Neural progenitor cell (in vitro differentiated cells): ENCODE data around the gene C1orf210.
A peak's percentile ranks its signal among the peaks of the same experiment; 100 is the strongest.

Source experiments
- CTCF ChIP-seq: fragments of 200-600 bp; sonication (generic); IDR thresholded peaks from 2 replicates; pipeline ENCODE4 v1.5.1; 2017; ENCODE audit warnings: antibody characterized with exemption, mild to moderate bottlenecking
- EZH2 ChIP-seq: fragments of 200-600 bp; sonication (generic); IDR thresholded peaks from 2 replicates; pipeline ENCODE4 v1.6.1; 2017; ENCODE audit warnings: antibody characterized with exemption, mild to moderate bottlenecking, moderate library complexity
- EZH2phosphoT487 ChIP-seq: fragments of 200-600 bp; sonication (generic); IDR thresholded peaks from 2 replicates; pipeline ENCODE4 v1.6.1; 2017; ENCODE audit warnings: antibody characterized with exemption

DNA sequence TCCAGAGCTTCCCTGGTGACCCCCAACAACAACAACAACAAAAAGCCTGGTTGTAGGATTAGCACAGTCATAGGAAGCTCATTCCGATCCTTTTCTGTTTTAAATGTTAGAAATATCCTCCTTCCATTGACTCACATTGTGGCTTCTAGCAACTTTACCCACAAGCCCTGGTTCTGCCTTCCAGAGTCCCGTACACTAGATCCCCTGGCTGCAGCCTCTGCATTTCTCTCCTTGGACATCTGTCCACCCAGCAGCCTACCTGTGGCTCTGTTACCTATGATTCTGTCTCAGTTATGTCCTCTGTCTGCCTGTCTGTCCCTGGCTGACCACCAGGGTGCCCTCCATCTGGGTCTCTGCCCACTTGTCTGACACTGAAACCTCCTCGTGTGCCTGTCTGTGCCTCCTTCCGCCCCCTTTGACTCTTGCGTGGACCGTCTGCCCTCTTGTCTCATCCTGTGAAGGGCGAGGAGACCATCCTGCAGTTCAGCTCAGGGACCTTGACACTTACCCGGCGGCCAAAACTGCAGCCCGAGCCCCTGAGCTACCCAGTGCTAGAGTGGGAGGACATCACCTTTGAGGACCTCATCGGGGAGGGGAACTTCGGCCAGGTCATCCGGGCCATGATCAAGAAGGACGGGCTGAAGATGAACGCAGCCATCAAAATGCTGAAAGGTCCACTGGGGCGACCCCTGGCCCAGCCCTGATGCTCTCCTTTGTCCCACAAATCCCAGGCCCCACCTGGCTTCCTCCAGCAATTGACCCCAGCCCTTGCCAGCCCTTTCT lies 31.5 kb upstream of the C1orf210 start:
- peak; percentile 18 for TF ChIP-seq CTCF
- no peak for TF ChIP-seq EZH2phosphoT487
- no peak for TF ChIP-seq EZH2
